Pancreas (tissue), 10 donors: Measurements from ENCODE around the gene GLYR1. TPM values are rescaled to one million over a fixed set of nuclear protein-coding genes. Genes with fewer than 3 reads are reported as not detected.

Experiments used
- ATAC-seq, 4 donors: fragments of 200-7000 bp; cut with Tn5 transposase; one replicate each; pipeline versions ENCODE4 v1.8.0 to v1.9.1; 2020; ENCODE audit warnings: mild to moderate bottlenecking in 4 of 4, moderate library complexity in 4 of 4
- DNase-seq, 6 donors: peaks; one replicate each; pipeline ENCODE4 v3.0.0-alpha.2; 2020
- FAIRE-seq: peaks from 2 replicates; lab custom pipeline; 2012; peaks lifted over from hg19 to GRCh38; lab: Jason Lieb, UNC
- H3K27ac ChIP-seq, 4 donors: fragments of 200-600 bp; sonication (generic); 1 replicate in 3 of 4; 2 replicates in 1 of 4; pipeline versions ENCODE4 v1.5.0 to v1.8.0; 2020
- H3K27me3 ChIP-seq, 4 donors: fragments of 200-600 bp; one replicate each; pipeline ENCODE4 v1.8.0; 2021
- H3K36me3 ChIP-seq, 3 donors: fragments of 200-600 bp; sonication (generic) in 1 of 3; one replicate each; pipeline versions ENCODE4 v1.5.0 to v1.8.0; 2020 to 2021
- H3K4me1 ChIP-seq, 3 donors: fragments of 200-600 bp; one replicate each; pipeline ENCODE4 v1.8.0; 2021
- H3K4me3 ChIP-seq, 4 donors: fragments of 200-600 bp; sonication (generic) in 2 of 4; one replicate each; pipeline versions ENCODE4 v1.5.0 to v1.8.0; 2020 to 2021
- H3K9me3 ChIP-seq, 4 donors: fragments of 200-600 bp; one replicate each; pipeline ENCODE4 v1.8.0; 2021
- WGBS, 2 donors: extraction: QIAGEN DNeasy Blood & Tissue Kit; methylation state at CpG; one replicate each; pipeline ENCODE4 v1.1.7; 2013; 5-methylcytosine and 5-hydroxymethylcytosine counted together
- intact Hi-C, 3 donors: fragments of 100-400 bp; cut with DNase I; formaldehyde crosslinking; loops; one replicate each; pipeline versions ENCODE4 v1.11.1 to v1.14.2; 2022
- polyA plus RNA-seq, 2 donors: library from polyadenylated mRNA; stranded (reverse); fragments of 200-250 nt; gene quantifications; one replicate each; pipeline ENCODE4 v1.2.3, GENCODE V29; 2013
- total RNA-seq, 6 donors: library from RNA; stranded (reverse); fragmentation: NEBNext Ultra II Directional in 4 of 6; extraction: Animal tissue kit (Norgen Biotek cat#: 25700) in 4 of 6; gene quantifications; one replicate each; pipeline versions ENCODE4 v1.2.1 to v1.2.4, GENCODE V29; 2021 to 2023
- TF ChIP-seq, protein P1 (sequence below), 4 donors: fragments of 200-600 bp; sonication (generic) in 3 of 4; IDR thresholded peaks; one replicate each; pipeline versions ENCODE4 v1.5.0 to v1.8.0; 2021; ENCODE audit warnings: antibody characterized with exemption in 4 of 4
- donor health status: healthy with polysubstance abuse.
- donor health status: DM: no; HTN: no; CAD: no; lungs with moderate emphysema.
- donor health status: DM: no; HTN: no; CAD: no.
- donor health status: control.
- donor health status: control.
- donor health status: Bipolar disorder and iron deficiency.
- donor health status: DM: yes; HTN: yes; CAD: no.
- donor health status: DM: no; HTN: no; CAD: no.
- donor health status: DM: no; HTN: no; CAD: no.
- donor health status: DM: yes; HTN: yes; CAD: no.

GLYR1 gene
- total and polyA plus RNA-seq, 8 donors: 27.2 to 58.6 (median 39.5) TPM

DNA sequence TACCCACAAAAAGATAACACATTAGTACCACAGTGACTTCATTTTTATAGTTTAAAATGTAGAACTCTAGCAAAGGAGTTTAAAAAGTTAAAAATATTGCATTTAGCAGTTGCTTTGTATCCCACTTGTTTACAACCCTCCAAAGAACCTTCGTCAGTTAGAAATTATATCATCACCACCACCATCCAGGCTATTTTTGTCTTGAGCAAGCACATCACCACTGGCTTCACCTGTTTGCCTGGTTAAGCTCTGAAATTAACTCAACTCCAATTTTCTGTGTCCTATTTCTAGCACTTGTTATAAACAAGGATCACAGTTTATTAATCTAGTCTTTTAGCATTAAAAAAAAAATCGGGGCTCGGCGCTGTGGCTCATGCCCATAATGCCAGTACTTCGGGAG, 6.1 kb downstream of the GLYR1 start:
- 73 to 76% methylated on average over 5 of the region's 5 CpGs for WGBS, 2 donors
- TF ChIP-seq, protein P1, sequence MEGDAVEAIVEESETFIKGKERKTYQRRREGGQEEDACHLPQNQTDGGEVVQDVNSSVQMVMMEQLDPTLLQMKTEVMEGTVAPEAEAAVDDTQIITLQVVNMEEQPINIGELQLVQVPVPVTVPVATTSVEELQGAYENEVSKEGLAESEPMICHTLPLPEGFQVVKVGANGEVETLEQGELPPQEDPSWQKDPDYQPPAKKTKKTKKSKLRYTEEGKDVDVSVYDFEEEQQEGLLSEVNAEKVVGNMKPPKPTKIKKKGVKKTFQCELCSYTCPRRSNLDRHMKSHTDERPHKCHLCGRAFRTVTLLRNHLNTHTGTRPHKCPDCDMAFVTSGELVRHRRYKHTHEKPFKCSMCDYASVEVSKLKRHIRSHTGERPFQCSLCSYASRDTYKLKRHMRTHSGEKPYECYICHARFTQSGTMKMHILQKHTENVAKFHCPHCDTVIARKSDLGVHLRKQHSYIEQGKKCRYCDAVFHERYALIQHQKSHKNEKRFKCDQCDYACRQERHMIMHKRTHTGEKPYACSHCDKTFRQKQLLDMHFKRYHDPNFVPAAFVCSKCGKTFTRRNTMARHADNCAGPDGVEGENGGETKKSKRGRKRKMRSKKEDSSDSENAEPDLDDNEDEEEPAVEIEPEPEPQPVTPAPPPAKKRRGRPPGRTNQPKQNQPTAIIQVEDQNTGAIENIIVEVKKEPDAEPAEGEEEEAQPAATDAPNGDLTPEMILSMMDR (IDR thresholded peaks at IDR 0.05): no peak
- Histone ChIP-seq H3K4me3 (no peak overlapping the region), H3K27ac (no peak overlapping the region), H3K9me3 (no peaks in the 10 kb centered on the region), H3K36me3 (peaks cover 4 to 51% (median 5%) of the 10 kb centered on the region in 3 donors), H3K4me1 (peaks cover 6 to 11% (median 11%) of the 10 kb centered on the region in 3 donors), H3K27me3 (no peaks in the 10 kb centered on the region)
- no peak for DNase-seq
- intact Hi-C loops: loop anchor here in 1 of 3 donors (10.0 kb wide), 1 partner anchor 114 kb away; the partner anchor contains the start of gene SEC14L5
- no peak for ATAC-seq
- no peak for FAIRE-seq

DNA sequence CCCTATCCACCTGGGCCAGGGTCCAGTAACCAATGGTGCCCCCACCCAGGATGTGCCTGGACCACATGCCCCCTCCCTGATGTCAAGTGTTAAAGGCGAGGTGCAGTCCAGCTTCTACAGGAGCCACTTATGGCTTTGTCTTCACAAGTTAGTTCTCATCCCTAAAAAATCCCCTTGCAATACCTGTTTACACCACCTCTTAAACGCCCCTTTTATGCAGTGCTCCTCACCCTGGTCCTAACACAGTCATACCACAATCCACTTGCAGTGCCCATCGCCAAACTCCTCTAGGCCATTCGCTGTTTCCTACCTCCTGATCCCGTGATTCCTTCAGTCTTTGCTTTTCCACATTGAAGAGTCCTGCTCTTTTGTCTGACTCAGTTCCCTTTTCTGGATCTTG, 7.1 kb downstream of the GLYR1 start:
- H3K36me3 ChIP-seq: peaks cover 4 to 56% (median 5%) of the 10 kb centered on the region in 3 donors

DNA sequence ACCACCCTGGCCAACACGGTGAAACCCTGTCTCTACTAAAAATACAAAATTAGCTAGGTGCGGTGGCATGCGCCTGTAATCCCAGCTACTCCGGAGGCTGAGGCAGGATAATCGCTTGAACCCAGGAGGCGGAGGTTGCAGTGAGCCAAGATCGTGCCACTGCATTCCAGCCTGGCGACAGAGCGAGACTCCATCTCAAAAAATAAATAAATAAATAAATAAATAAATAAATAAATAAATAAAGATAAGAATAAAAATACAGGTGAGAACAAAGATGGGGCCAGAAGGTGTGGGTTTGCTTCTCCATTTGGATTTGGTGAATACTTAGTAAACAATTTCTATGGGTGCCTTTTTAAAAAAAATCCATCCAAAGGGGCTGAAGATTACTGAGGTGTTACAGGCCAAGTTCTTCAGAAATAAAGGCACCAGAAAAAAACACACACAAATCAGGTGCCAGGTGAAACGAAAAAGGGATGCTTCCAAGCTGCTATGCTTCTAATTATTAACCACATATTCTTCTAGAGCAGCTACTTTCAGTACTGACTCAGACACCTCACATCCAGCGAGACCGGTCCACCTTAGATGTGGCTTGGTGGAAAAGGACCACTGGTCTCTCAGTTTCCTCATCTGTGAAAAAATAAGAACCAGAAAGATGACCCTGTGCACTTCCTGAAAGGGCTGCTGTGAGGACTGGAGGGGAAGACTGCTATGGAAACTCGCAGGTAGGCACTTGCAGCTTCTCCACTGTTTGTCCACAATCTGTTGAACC, 9.2 kb downstream of the GLYR1 start:
- Histone ChIP-seq H3K36me3 (peaks cover 4 to 42% (median 5%) of the 10 kb centered on the region in 3 donors), H3K4me3 (no peak overlapping the region), H3K9me3 (no peaks in the 10 kb centered on the region), H3K27ac (no peak overlapping the region), H3K27me3 (no peaks in the 10 kb centered on the region), H3K4me1 (no peaks in the 10 kb centered on the region)
- TF ChIP-seq, protein P1 (IDR thresholded peaks at IDR 0.05): no peak
- intact Hi-C loops: no loop called here
- DNase-seq: no peak
- WGBS, 2 donors: 82 to 87% methylated on average over 13 of the region's 13 CpGs
- FAIRE-seq: no peak
- peak in 1 of 4 donors; percentile 21 for ATAC-seq

More for the DNA sequence above, 7.1 kb downstream of the GLYR1 start:
- ATAC-seq (no peak), FAIRE-seq (no peak), DNase-seq (no peak)
- no peak overlapping the region for H3K27ac ChIP-seq
- H3K4me3 ChIP-seq: no peak overlapping the region
- TF ChIP-seq, protein P1 (IDR thresholded peaks at IDR 0.05): no peak
- peaks cover 0 to under 1% (median under 1%) of the 10 kb centered on the region in 3 donors for H3K4me1 ChIP-seq
- intact Hi-C loops: loop anchor here in 1 of 3 donors (10.0 kb wide), 1 partner anchor 115 kb away; the partner anchor contains the start of gene SEC14L5
- H3K27me3 ChIP-seq: no peaks in the 10 kb centered on the region
- WGBS, 2 donors: 90 to 96% methylated on average over 5 of the region's 5 CpGs
- H3K9me3 ChIP-seq: no peaks in the 10 kb centered on the region

DNA sequence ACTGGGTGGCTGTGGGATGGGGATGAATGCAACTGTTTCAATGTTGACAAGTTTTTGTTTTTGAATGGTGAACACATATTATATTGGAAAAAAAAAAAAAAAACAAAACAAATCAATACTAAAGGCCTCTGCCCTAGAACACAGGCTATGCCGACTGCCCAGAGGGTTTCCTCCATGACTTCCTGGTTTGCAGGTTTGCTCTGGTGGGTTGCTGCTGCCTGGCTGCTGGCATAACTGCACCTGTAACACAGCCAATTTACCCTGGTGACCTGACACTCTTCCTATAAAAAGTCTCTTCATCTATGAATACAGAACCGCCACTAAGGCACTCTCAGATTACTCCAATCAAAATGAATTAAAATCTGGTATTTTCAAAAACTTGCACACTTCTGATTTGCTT, 10.4 kb downstream of the GLYR1 start:
- FAIRE-seq (no peak), ATAC-seq (no peak), DNase-seq (no peak)
- Histone ChIP-seq H3K36me3 (peaks cover 2 to 39% (median 9%) of the 10 kb centered on the region in 3 donors), H3K27me3 (no peaks in the 10 kb centered on the region), H3K4me3 (no peak overlapping the region), H3K27ac (no peak overlapping the region), H3K4me1 (no peaks in the 10 kb centered on the region), H3K9me3 (no peaks in the 10 kb centered on the region)
- TF ChIP-seq, protein P1 (IDR thresholded peaks at IDR 0.05): no peak
- WGBS, 2 donors: 76 to 80% methylated on average over 2 of the region's 2 CpGs
- intact Hi-C loops: no loop called here

DNA sequence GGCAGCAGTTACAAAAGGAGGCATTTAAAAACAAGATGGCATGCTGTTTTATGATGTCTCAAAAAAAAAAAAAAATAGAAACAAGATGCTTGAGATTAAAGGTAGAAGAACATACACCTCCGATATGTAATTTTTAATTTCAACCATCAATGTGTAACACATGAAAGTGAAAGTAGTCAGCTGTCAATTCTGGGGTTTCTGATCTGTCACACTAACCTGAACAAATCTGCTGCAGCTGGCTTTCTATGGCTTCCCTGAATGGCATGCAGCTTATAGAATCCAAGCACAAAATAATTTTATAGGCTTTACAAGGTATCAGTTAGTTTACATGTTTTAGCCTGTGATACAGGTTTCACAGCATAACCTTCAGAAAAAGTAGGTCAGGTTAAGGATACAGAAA, 13.5 kb downstream of the GLYR1 start:
- FAIRE-seq (no peak), DNase-seq (no peak), ATAC-seq (no peak)
- 95 to 100% methylated on average over 1 of the region's 1 CpG for WGBS, 2 donors
- Histone ChIP-seq H3K4me1 (no peaks in the 10 kb centered on the region), H3K27ac (no peak overlapping the region), H3K4me3 (no peak overlapping the region), H3K27me3 (no peaks in the 10 kb centered on the region), H3K36me3 (peaks cover 0 to 49% (median 26%) of the 10 kb centered on the region in 3 donors), H3K9me3 (no peaks in the 10 kb centered on the region)
- intact Hi-C loops: no loop called here
- TF ChIP-seq, protein P1 (IDR thresholded peaks at IDR 0.05): no peak
